Liver (tissue), 9 donors: ENCODE data around the gene JAG1. TPM values are rescaled to one million over a fixed set of nuclear protein-coding genes. Genes with fewer than 3 reads are reported as not detected.

ENCODE experiments used
- DNase-seq: peaks from one replicate; pipeline ENCODE4 v3.0.0-alpha.2; 2017; ENCODE audit warnings: low spot score
- H3K27ac ChIP-seq, 2 donors: one replicate each; pipeline ENCODE4 v1.7.0; 2013; ENCODE audit warnings: inconsistent platforms in 2 of 2, low read length in 2 of 2, control low read depth in 1 of 2, low read depth in 1 of 2, mild to moderate bottlenecking in 1 of 2
- H3K27me3 ChIP-seq, 4 donors: one replicate each; pipeline versions ENCODE4 v1.6.1 to v1.7.0; 2013; ENCODE audit warnings: low read length in 3 of 4, inconsistent platforms in 1 of 4, mild to moderate bottlenecking in 1 of 4, moderate library complexity in 1 of 4; ENCODE audit not compliant: control insufficient read depth in 4 of 4, insufficient read depth in 4 of 4
- H3K36me3 ChIP-seq, 4 donors: one replicate each; pipeline versions ENCODE4 v1.6.1 to v1.7.0; 2013; ENCODE audit warnings: low read length in 3 of 4, mild to moderate bottlenecking in 3 of 4, low read depth in 1 of 4, moderate library complexity in 1 of 4; ENCODE audit not compliant: control insufficient read depth in 4 of 4, insufficient read depth in 3 of 4
- H3K4me1 ChIP-seq, 4 donors: one replicate each; pipeline versions ENCODE4 v1.6.1 to v1.7.0; 2013; ENCODE audit warnings: low read length in 3 of 4, mild to moderate bottlenecking in 3 of 4, moderate library complexity in 1 of 4; ENCODE audit not compliant: control insufficient read depth in 4 of 4, insufficient read depth in 4 of 4
- H3K4me3 ChIP-seq, 3 donors: one replicate each; pipeline versions ENCODE4 v1.6.1 to v1.7.0; 2013; ENCODE audit warnings: low read length in 3 of 3, control low read depth in 1 of 3, low read depth in 1 of 3, mild to moderate bottlenecking in 1 of 3
- H3K9ac ChIP-seq, 2 donors: one replicate each; pipeline ENCODE4 v1.7.0; 2013; ENCODE audit warnings: low read length in 2 of 2, mild to moderate bottlenecking in 2 of 2, moderate library complexity in 2 of 2, control low read depth in 1 of 2, low read depth in 1 of 2
- H3K9me3 ChIP-seq, 4 donors: one replicate each; pipeline versions ENCODE4 v1.6.1 to v1.7.0; 2013; ENCODE audit warnings: low read length in 3 of 4; ENCODE audit not compliant: control insufficient read depth in 4 of 4
- EGR1 ChIP-seq, 2 donors: IDR thresholded peaks; 2 replicates each; pipeline ENCODE4 v1.6.1; 2016 to 2018; ENCODE audit warnings: antibody characterized with exemption in 2 of 2, low read depth in 2 of 2
- FOXA1 ChIP-seq: IDR thresholded peaks from 2 replicates; pipeline ENCODE4 v1.6.1; 2016; ENCODE audit warnings: antibody characterized with exemption
- FOXA2 ChIP-seq: IDR thresholded peaks from 2 replicates; pipeline ENCODE4 v1.6.1; 2016; ENCODE audit warnings: antibody characterized with exemption
- GABPA ChIP-seq, 2 donors: IDR thresholded peaks in 1 of 2; conservative IDR thresholded peaks in 1 of 2; 2 replicates each; pipeline ENCODE4 v1.6.1; 2016; ENCODE audit warnings: antibody characterized with exemption in 2 of 2, mild to moderate bottlenecking in 1 of 2, moderate library complexity in 1 of 2
- HNF4A ChIP-seq, 2 donors: conservative IDR thresholded peaks; 2 replicates each; pipeline ENCODE4 v1.6.1; 2016; ENCODE audit warnings: antibody characterized with exemption in 2 of 2, mild to moderate bottlenecking in 2 of 2
- JUND ChIP-seq, 2 donors: IDR thresholded peaks; 2 replicates each; pipeline ENCODE4 v1.6.1; 2016; ENCODE audit warnings: antibody characterized with exemption in 2 of 2
- MAX ChIP-seq: IDR thresholded peaks from 2 replicates; pipeline ENCODE4 v1.6.1; 2016; ENCODE audit warnings: antibody characterized with exemption
- NR2F2 ChIP-seq: IDR thresholded peaks from 2 replicates; pipeline ENCODE4 v1.6.1; 2016; ENCODE audit warnings: antibody characterized with exemption
- RAD21 ChIP-seq, 2 donors: IDR thresholded peaks; 2 replicates each; pipeline ENCODE4 v1.6.1; 2016; ENCODE audit warnings: antibody characterized with exemption in 2 of 2, mild to moderate bottlenecking in 2 of 2
- RXRA ChIP-seq, 2 donors: IDR thresholded peaks; 2 replicates each; pipeline ENCODE4 v1.6.1; 2017 to 2018; ENCODE audit warnings: antibody characterized with exemption in 2 of 2, mild to moderate bottlenecking in 1 of 2
- SP1 ChIP-seq: IDR thresholded peaks from 2 replicates; pipeline ENCODE4 v1.6.1; 2018; ENCODE audit warnings: antibody characterized with exemption, mild to moderate bottlenecking
- TAF1 ChIP-seq: conservative IDR thresholded peaks from 2 replicates; pipeline ENCODE4 v1.6.1; 2016; ENCODE audit warnings: antibody characterized with exemption, mild to moderate bottlenecking
- YY1 ChIP-seq: IDR thresholded peaks from 2 replicates; pipeline ENCODE4 v1.6.1; 2016; ENCODE audit warnings: antibody characterized with exemption, mild to moderate bottlenecking
- ZBTB33 ChIP-seq: IDR thresholded peaks from 2 replicates; pipeline ENCODE4 v1.6.1; 2016; ENCODE audit warnings: antibody characterized with exemption
- WGBS: extraction: QIAGEN DNeasy Blood & Tissue Kit; methylation state at CpG from one replicate; pipeline ENCODE4 v1.1.7; 2013; 5-methylcytosine and 5-hydroxymethylcytosine counted together
- polyA plus RNA-seq, 2 donors: library from polyadenylated mRNA; stranded (reverse) in 1 of 2; unstranded in 1 of 2; fragments of 200-250 nt in 1 of 2; fragments of >200 nt in 1 of 2; fragmentation: Nextera tagmentation in 1 of 2; extraction: Ambion mirVana in 1 of 2; gene quantifications; one replicate each; pipeline versions ENCODE4 v1.2.1 to v1.2.3, GENCODE V29; 2013 to 2015
- total RNA-seq, 2 donors: library from RNA; depleted of rRNA; stranded (reverse); fragments of >200 nt; gene quantifications; one replicate each; pipeline ENCODE4 v1.2.3, GENCODE V29; 2014
- TF ChIP-seq, protein P1 (sequence below): fragments of 150-350 bp; IDR thresholded peaks from 2 replicates; pipeline ENCODE4 v1.5.1; 2017; ENCODE audit warnings: improper control_type of control experiment, low read depth, low read length; ENCODE audit not compliant: missing input control
- TF ChIP-seq, protein P2 (sequence below): IDR thresholded peaks from 2 replicates; pipeline ENCODE4 v1.6.1; 2016; ENCODE audit warnings: antibody characterized with exemption
- TF ChIP-seq, protein P3 (sequence below): IDR thresholded peaks from 2 replicates; pipeline ENCODE4 v1.6.1; 2016; ENCODE audit warnings: antibody characterized with exemption, mild to moderate bottlenecking
- donor health status: healthy.
- donor health status: healthy.
- donor health status: healthy.
- donor health status: healthy.
- donor health status: healthy.

The JAG1 gene
- total and polyA plus RNA-seq, 4 donors = 1.8 to 16.6 (median 4.6) TPM

GRCh38 chr20:10634683-10635411 is 39.0 kb downstream of the JAG1 start (continued):
- no peak for TF ChIP-seq MAX

DNA sequence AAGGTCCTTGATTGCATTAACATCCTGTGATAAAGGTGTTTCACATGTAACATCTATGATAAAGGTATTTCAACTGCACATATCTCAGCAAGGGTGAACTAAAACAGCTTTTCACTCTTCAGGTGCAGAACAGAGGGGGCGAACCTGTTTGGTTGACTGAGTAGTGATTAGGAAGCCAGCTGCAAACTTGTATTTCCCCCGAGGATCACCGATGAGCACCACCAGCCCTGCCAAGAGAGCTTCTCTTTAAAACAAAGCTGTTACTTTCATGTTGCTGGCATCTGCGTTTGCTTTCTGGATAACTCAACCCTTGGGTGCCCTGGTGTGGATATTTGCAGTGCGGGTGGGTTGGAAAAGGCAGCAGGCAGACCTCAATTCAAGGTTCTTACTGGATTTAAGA is 39.6 kb downstream of the JAG1 start:
- 88% methylated on average over 5 of the region's 5 CpGs for WGBS
- H3K27me3 ChIP-seq = no peaks in the 10 kb centered on the region
- no peak overlapping the region for H3K4me3 ChIP-seq
- peaks cover 0 to 6% (median 2%) of the 10 kb centered on the region in 4 donors for H3K36me3 ChIP-seq
- TF ChIP-seq NR2F2 (no peak), YY1 (no peak)
- H3K9me3 ChIP-seq = no peaks in the 10 kb centered on the region
- DNase-seq = no peak
- no peak overlapping the region for H3K27ac ChIP-seq
- H3K9ac ChIP-seq = no peak overlapping the region
- H3K4me1 ChIP-seq = no peaks in the 10 kb centered on the region

GRCh38 chr20:10633718-10634117 is 40.1 kb downstream of the JAG1 start:
- DNase-seq = no peak
- TF ChIP-seq JUND (IDR thresholded peaks at IDR 0.05) (no peak), HNF4A (conservative IDR thresholded peaks at IDR 0.05) (no peak), YY1 (no peak), EGR1 (IDR thresholded peaks at IDR 0.05; ENCODE audit: low read depth in 2 of 2) (no peak), RAD21 (IDR thresholded peaks at IDR 0.05) (no peak), RXRA (IDR thresholded peaks at IDR 0.05) (no peak), TAF1 (no peak), SP1 (no peak), GABPA (IDR thresholded peaks at IDR 0.05 in 1 of 2, conservative IDR thresholded peaks at IDR 0.05 in 1 of 2) (no peak), FOXA2 (no peak), FOXA1 (no peak), NR2F2 (no peak), ZBTB33 (no peak), MAX (no peak)
- TF ChIP-seq, protein P1, sequence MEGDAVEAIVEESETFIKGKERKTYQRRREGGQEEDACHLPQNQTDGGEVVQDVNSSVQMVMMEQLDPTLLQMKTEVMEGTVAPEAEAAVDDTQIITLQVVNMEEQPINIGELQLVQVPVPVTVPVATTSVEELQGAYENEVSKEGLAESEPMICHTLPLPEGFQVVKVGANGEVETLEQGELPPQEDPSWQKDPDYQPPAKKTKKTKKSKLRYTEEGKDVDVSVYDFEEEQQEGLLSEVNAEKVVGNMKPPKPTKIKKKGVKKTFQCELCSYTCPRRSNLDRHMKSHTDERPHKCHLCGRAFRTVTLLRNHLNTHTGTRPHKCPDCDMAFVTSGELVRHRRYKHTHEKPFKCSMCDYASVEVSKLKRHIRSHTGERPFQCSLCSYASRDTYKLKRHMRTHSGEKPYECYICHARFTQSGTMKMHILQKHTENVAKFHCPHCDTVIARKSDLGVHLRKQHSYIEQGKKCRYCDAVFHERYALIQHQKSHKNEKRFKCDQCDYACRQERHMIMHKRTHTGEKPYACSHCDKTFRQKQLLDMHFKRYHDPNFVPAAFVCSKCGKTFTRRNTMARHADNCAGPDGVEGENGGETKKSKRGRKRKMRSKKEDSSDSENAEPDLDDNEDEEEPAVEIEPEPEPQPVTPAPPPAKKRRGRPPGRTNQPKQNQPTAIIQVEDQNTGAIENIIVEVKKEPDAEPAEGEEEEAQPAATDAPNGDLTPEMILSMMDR = no peak
- TF ChIP-seq, protein P2, sequence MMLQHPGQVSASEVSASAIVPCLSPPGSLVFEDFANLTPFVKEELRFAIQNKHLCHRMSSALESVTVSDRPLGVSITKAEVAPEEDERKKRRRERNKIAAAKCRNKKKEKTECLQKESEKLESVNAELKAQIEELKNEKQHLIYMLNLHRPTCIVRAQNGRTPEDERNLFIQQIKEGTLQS = no peak
- TF ChIP-seq, protein P3, sequence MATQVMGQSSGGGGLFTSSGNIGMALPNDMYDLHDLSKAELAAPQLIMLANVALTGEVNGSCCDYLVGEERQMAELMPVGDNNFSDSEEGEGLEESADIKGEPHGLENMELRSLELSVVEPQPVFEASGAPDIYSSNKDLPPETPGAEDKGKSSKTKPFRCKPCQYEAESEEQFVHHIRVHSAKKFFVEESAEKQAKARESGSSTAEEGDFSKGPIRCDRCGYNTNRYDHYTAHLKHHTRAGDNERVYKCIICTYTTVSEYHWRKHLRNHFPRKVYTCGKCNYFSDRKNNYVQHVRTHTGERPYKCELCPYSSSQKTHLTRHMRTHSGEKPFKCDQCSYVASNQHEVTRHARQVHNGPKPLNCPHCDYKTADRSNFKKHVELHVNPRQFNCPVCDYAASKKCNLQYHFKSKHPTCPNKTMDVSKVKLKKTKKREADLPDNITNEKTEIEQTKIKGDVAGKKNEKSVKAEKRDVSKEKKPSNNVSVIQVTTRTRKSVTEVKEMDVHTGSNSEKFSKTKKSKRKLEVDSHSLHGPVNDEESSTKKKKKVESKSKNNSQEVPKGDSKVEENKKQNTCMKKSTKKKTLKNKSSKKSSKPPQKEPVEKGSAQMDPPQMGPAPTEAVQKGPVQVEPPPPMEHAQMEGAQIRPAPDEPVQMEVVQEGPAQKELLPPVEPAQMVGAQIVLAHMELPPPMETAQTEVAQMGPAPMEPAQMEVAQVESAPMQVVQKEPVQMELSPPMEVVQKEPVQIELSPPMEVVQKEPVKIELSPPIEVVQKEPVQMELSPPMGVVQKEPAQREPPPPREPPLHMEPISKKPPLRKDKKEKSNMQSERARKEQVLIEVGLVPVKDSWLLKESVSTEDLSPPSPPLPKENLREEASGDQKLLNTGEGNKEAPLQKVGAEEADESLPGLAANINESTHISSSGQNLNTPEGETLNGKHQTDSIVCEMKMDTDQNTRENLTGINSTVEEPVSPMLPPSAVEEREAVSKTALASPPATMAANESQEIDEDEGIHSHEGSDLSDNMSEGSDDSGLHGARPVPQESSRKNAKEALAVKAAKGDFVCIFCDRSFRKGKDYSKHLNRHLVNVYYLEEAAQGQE = no peak
- no peak overlapping the region for H3K27ac ChIP-seq
- H3K4me3 ChIP-seq = no peak overlapping the region
- no peaks in the 10 kb centered on the region for H3K4me1 ChIP-seq
- WGBS = 92% methylated on average over 5 of the region's 5 CpGs
- H3K36me3 ChIP-seq = peaks cover 0 to 6% (median 0%) of the 10 kb centered on the region in 4 donors
- H3K9me3 ChIP-seq = no peaks in the 10 kb centered on the region
- H3K9ac ChIP-seq = no peak overlapping the region
- H3K27me3 ChIP-seq = no peaks in the 10 kb centered on the region
